ENCODE results near the gene OR1B1. TPM values are rescaled to one million over a fixed set of nuclear protein-coding genes. Genes with fewer than 3 reads are reported as not detected.

Gene OR1B1
- not detected in 2 replicates for total RNA-seq (2014; rRNA removed; shearing (Covaris generic); ENCODE audit: low replicate concordance)

GRCh38 chr9:122657527-122657926 lies at the start of gene OR1B1:
Gene OR1B1 (minus strand): TSS chr9:122657627.
- no peak within 1 kb of the TSS for H3K4me2 ChIP-seq (ENCODE audit: low read depth, low read length, poor library complexity, severe bottlenecking)
- H3K27me3 ChIP-seq (ENCODE audit: low read length) = no peaks in the 10 kb centered on the region
- no peaks in the 10 kb centered on the region for H3K79me2 ChIP-seq (ENCODE audit: low read length)
- no peaks in the 10 kb centered on the region for H3K4me1 ChIP-seq (ENCODE audit: low read length)
- no peaks in the 10 kb centered on the region for H4K20me1 ChIP-seq (ENCODE audit: insufficient read depth, low read depth, low read length)
- no peaks in the 10 kb centered on the region for H3K9me3 ChIP-seq (ENCODE audit: low read length)
- no peak within 1 kb of the TSS for H2AFZ ChIP-seq (ENCODE audit: low read length)
- H3K9ac ChIP-seq (ENCODE audit: low read length) = no peak within 1 kb of the TSS
- no peaks in the 10 kb centered on the region for H3K9me2 ChIP-seq (replicated peaks; ENCODE audit: insufficient read depth, low read length)
- DNase-seq = no peak
- H3K4me3 ChIP-seq (ENCODE audit: low read length) = no peak within 1 kb of the TSS
- H3K27ac ChIP-seq (ENCODE audit: low read length) = no peak within 1 kb of the TSS
- H3K36me3 ChIP-seq (ENCODE audit: insufficient read depth, low read length) = no peaks in the 10 kb centered on the region

GRCh38 chr9:122695696-122696095 lies 38.3 kb upstream of the OR1B1 start:
- Histone ChIP-seq H3K9me2 (replicated peaks; ENCODE audit: insufficient read depth, low read length) (no peaks in the 10 kb centered on the region), H3K36me3 (ENCODE audit: insufficient read depth, low read length) (no peaks in the 10 kb centered on the region), H3K4me3 (ENCODE audit: low read length) (no peak overlapping the region), H3K4me2 (ENCODE audit: low read depth, low read length, poor library complexity, severe bottlenecking) (no peak overlapping the region), H3K27ac (ENCODE audit: low read length) (no peak overlapping the region), H4K20me1 (ENCODE audit: insufficient read depth, low read depth, low read length) (no peaks in the 10 kb centered on the region), H3K79me2 (ENCODE audit: low read length) (no peaks in the 10 kb centered on the region), H2AFZ (ENCODE audit: low read length) (no peak overlapping the region), H3K9me3 (ENCODE audit: low read length) (no peaks in the 10 kb centered on the region), H3K4me1 (ENCODE audit: low read length) (no peaks in the 10 kb centered on the region), H3K27me3 (ENCODE audit: low read length) (no peaks in the 10 kb centered on the region), H3K9ac (ENCODE audit: low read length) (no peak overlapping the region)
- no peak for DNase-seq

- Histone ChIP-seq H3K79me2 (ENCODE audit: low read length) (no peaks in the 10 kb centered on the region), H3K36me3 (ENCODE audit: insufficient read depth, low read length) (no peaks in the 10 kb centered on the region), H3K4me3 (ENCODE audit: low read length) (no peak overlapping the region), H3K9me3 (ENCODE audit: low read length) (no peaks in the 10 kb centered on the region), H4K20me1 (ENCODE audit: insufficient read depth, low read depth, low read length) (no peaks in the 10 kb centered on the region), H3K9ac (ENCODE audit: low read length) (no peak overlapping the region), H3K9me2 (replicated peaks; ENCODE audit: insufficient read depth, low read length) (no peaks in the 10 kb centered on the region), H2AFZ (ENCODE audit: low read length) (no peak overlapping the region), H3K27me3 (ENCODE audit: low read length) (no peaks in the 10 kb centered on the region), H3K4me2 (ENCODE audit: low read depth, low read length, poor library complexity, severe bottlenecking) (no peak overlapping the region), H3K4me1 (ENCODE audit: low read length) (no peaks in the 10 kb centered on the region), H3K27ac (ENCODE audit: low read length) (no peak overlapping the region)
- no peak for DNase-seq
Observed at GRCh38 chr9:122684851-122685250, 27.4 kb upstream of the OR1B1 start.

GRCh38 chr9:122672481-122672880 lies 15.1 kb upstream of the OR1B1 start:
- no peaks in the 10 kb centered on the region for H3K4me1 ChIP-seq (ENCODE audit: low read length)
- 0 out of 2 replicates have a peak, but pooled peaks cover 3% of the 10 kb centered on the region for H3K9me3 ChIP-seq (ENCODE audit: low read length)
- no peak for DNase-seq
- H2AFZ ChIP-seq (ENCODE audit: low read length) = no peak overlapping the region
- H3K9me2 ChIP-seq (replicated peaks; ENCODE audit: insufficient read depth, low read length) = no peaks in the 10 kb centered on the region
- H4K20me1 ChIP-seq (ENCODE audit: insufficient read depth, low read depth, low read length) = no peaks in the 10 kb centered on the region
- H3K27ac ChIP-seq (ENCODE audit: low read length) = no peak overlapping the region
- H3K4me2 ChIP-seq (ENCODE audit: low read depth, low read length, poor library complexity, severe bottlenecking) = no peak overlapping the region
- no peaks in the 10 kb centered on the region for H3K79me2 ChIP-seq (ENCODE audit: low read length)
- H3K9ac ChIP-seq (ENCODE audit: low read length) = no peak overlapping the region
- no peaks in the 10 kb centered on the region for H3K36me3 ChIP-seq (ENCODE audit: insufficient read depth, low read length)
- no peak overlapping the region for H3K4me3 ChIP-seq (ENCODE audit: low read length)
- H3K27me3 ChIP-seq (ENCODE audit: low read length) = no peaks in the 10 kb centered on the region

- no peak within 1 kb of the TSS for H2AFZ ChIP-seq (ENCODE audit: low read length)
- H3K9me2 ChIP-seq (replicated peaks; ENCODE audit: insufficient read depth, low read length) = no peaks in the 10 kb centered on the region
- H3K4me2 ChIP-seq (ENCODE audit: low read depth, low read length, poor library complexity, severe bottlenecking) = no peak within 1 kb of the TSS
- no peaks in the 10 kb centered on the region for H3K79me2 ChIP-seq (ENCODE audit: low read length)
- H4K20me1 ChIP-seq (ENCODE audit: insufficient read depth, low read depth, low read length) = no peaks in the 10 kb centered on the region
- H3K27ac ChIP-seq (ENCODE audit: low read length) = no peak within 1 kb of the TSS
- H3K36me3 ChIP-seq (ENCODE audit: insufficient read depth, low read length) = no peaks in the 10 kb centered on the region
- H3K4me1 ChIP-seq (ENCODE audit: low read length) = no peaks in the 10 kb centered on the region
- H3K9me3 ChIP-seq (ENCODE audit: low read length) = no peaks in the 10 kb centered on the region
- no peaks in the 10 kb centered on the region for H3K27me3 ChIP-seq (ENCODE audit: low read length)
- H3K9ac ChIP-seq (ENCODE audit: low read length) = no peak within 1 kb of the TSS
- no peak for DNase-seq
- H3K4me3 ChIP-seq (ENCODE audit: low read length) = no peak within 1 kb of the TSS
Observed at GRCh38 chr9:122661416-122661815, 4.0 kb upstream of the OR1B1 start, which contains the start of gene OR1L1. Gene OR1L1 (plus strand): TSS chr9:122661716. CDS start chr9:122661716, 0 bp downstream.

GRCh38 chr9:122656378-122656777 lies 1.0 kb downstream of the OR1B1 start:
- H3K9me3 ChIP-seq (ENCODE audit: low read length) = no peaks in the 10 kb centered on the region
- no peak overlapping the region for H2AFZ ChIP-seq (ENCODE audit: low read length)
- H3K79me2 ChIP-seq (ENCODE audit: low read length) = no peaks in the 10 kb centered on the region
- DNase-seq = no peak
- H3K27ac ChIP-seq (ENCODE audit: low read length) = no peak overlapping the region
- H3K9me2 ChIP-seq (replicated peaks; ENCODE audit: insufficient read depth, low read length) = no peaks in the 10 kb centered on the region
- no peak overlapping the region for H3K4me3 ChIP-seq (ENCODE audit: low read length)
- H3K4me1 ChIP-seq (ENCODE audit: low read length) = no peaks in the 10 kb centered on the region
- no peaks in the 10 kb centered on the region for H3K27me3 ChIP-seq (ENCODE audit: low read length)
- H3K4me2 ChIP-seq (ENCODE audit: low read depth, low read length, poor library complexity, severe bottlenecking) = no peak overlapping the region
- no peak overlapping the region for H3K9ac ChIP-seq (ENCODE audit: low read length)
- no peaks in the 10 kb centered on the region for H3K36me3 ChIP-seq (ENCODE audit: insufficient read depth, low read length)
- no peaks in the 10 kb centered on the region for H4K20me1 ChIP-seq (ENCODE audit: insufficient read depth, low read depth, low read length)

- Histone ChIP-seq H4K20me1 (ENCODE audit: insufficient read depth, low read depth, low read length) (no peaks in the 10 kb centered on the region), H3K27ac (ENCODE audit: low read length) (no peak overlapping the region), H3K4me2 (ENCODE audit: low read depth, low read length, poor library complexity, severe bottlenecking) (no peak overlapping the region), H3K4me1 (ENCODE audit: low read length) (no peaks in the 10 kb centered on the region), H3K4me3 (ENCODE audit: low read length) (no peak overlapping the region), H3K9me2 (replicated peaks; ENCODE audit: insufficient read depth, low read length) (no peaks in the 10 kb centered on the region), H3K9me3 (ENCODE audit: low read length) (peaks cover 10% of the 10 kb centered on the region), H3K27me3 (ENCODE audit: low read length) (0 out of 2 replicates have a peak, but pooled peaks cover 2% of the 10 kb centered on the region), H3K36me3 (ENCODE audit: insufficient read depth, low read length) (no peaks in the 10 kb centered on the region), H3K79me2 (ENCODE audit: low read length) (no peaks in the 10 kb centered on the region), H2AFZ (ENCODE audit: low read length) (no peak overlapping the region), H3K9ac (ENCODE audit: low read length) (no peak overlapping the region)
- no peak for DNase-seq
Observed at GRCh38 chr9:122642226-122642625, 15.2 kb downstream of the OR1B1 start.

GRCh38 chr9:122619996-122620395 lies 37.4 kb downstream of the OR1B1 start:
- H3K4me3 ChIP-seq (ENCODE audit: low read length) = no peak overlapping the region
- no peak overlapping the region for H2AFZ ChIP-seq (ENCODE audit: low read length)
- H3K4me2 ChIP-seq (ENCODE audit: low read depth, low read length, poor library complexity, severe bottlenecking) = no peak overlapping the region
- no peaks in the 10 kb centered on the region for H3K4me1 ChIP-seq (ENCODE audit: low read length)
- H3K36me3 ChIP-seq (ENCODE audit: insufficient read depth, low read length) = no peaks in the 10 kb centered on the region
- H3K9me3 ChIP-seq (ENCODE audit: low read length) = no peaks in the 10 kb centered on the region
- no peak for DNase-seq
- H3K27ac ChIP-seq (ENCODE audit: low read length) = no peak overlapping the region
- H4K20me1 ChIP-seq (ENCODE audit: insufficient read depth, low read depth, low read length) = no peaks in the 10 kb centered on the region
- H3K9ac ChIP-seq (ENCODE audit: low read length) = no peak overlapping the region
- H3K79me2 ChIP-seq (ENCODE audit: low read length) = no peaks in the 10 kb centered on the region
- H3K27me3 ChIP-seq (ENCODE audit: low read length) = no peaks in the 10 kb centered on the region
- H3K9me2 ChIP-seq (replicated peaks; ENCODE audit: insufficient read depth, low read length) = no peaks in the 10 kb centered on the region

- Histone ChIP-seq H3K4me3 (ENCODE audit: low read length) (no peak within 1 kb of the TSS), H3K4me1 (ENCODE audit: low read length) (no peaks in the 10 kb centered on the region), H3K79me2 (ENCODE audit: low read length) (no peaks in the 10 kb centered on the region), H3K9me3 (ENCODE audit: low read length) (no peaks in the 10 kb centered on the region), H3K9ac (ENCODE audit: low read length) (no peak within 1 kb of the TSS), H3K4me2 (ENCODE audit: low read depth, low read length, poor library complexity, severe bottlenecking) (no peak within 1 kb of the TSS), H3K27ac (ENCODE audit: low read length) (no peak within 1 kb of the TSS), H4K20me1 (ENCODE audit: insufficient read depth, low read depth, low read length) (no peaks in the 10 kb centered on the region), H3K36me3 (ENCODE audit: insufficient read depth, low read length) (no peaks in the 10 kb centered on the region), H2AFZ (ENCODE audit: low read length) (no peak within 1 kb of the TSS), H3K27me3 (ENCODE audit: low read length) (no peaks in the 10 kb centered on the region), H3K9me2 (replicated peaks; ENCODE audit: insufficient read depth, low read length) (no peaks in the 10 kb centered on the region)
- no peak for DNase-seq
Observed at GRCh38 chr9:122614362-122614761, 43.1 kb downstream of the OR1B1 start, which contains the start of gene OR1Q1. Gene OR1Q1 (plus strand): TSS chr9:122614738. CDS start chr9:122614738, 0 bp downstream.

All from Karpas-422 (cell line).